Keratinocyte (primary cell): Measurements from ENCODE around the gene DSCAML1. TPM values are rescaled to one million over a fixed set of nuclear protein-coding genes. Genes with fewer than 3 reads are reported as not detected.

Experiments used
- DNase-seq: peaks from one replicate; pipeline ENCODE4 v3.0.0-alpha.2; 2011; ENCODE audit warnings: low read depth, missing footprints, low spot score
- FAIRE-seq: peaks from 2 replicates; lab custom pipeline; 2011; peaks lifted over from hg19 to GRCh38; lab: Jason Lieb, UNC
- H2AFZ ChIP-seq: 2 replicates; pipeline ENCODE4 v1.6.0; 2012; ENCODE audit warnings: low read length, control low read depth, inconsistent platforms; ENCODE audit not compliant: control insufficient read depth
- H3K27ac ChIP-seq: 2 replicates; pipeline ENCODE4 v1.5.1; 2011; ENCODE audit warnings: low read length; ENCODE audit not compliant: control insufficient read depth, insufficient read depth
- H3K27me3 ChIP-seq: 3 replicates; pipeline ENCODE4 v1.6.0; 2011; ENCODE audit warnings: low read length; ENCODE audit not compliant: control insufficient read depth, insufficient read depth; ENCODE audit errors: extremely low read depth
- H3K36me3 ChIP-seq, 2 experiments: 2 replicates in 1 of 2; 3 replicates in 1 of 2; pipeline ENCODE4 v1.5.1; 2011; ENCODE audit warnings: low read length in 2 of 2, mild to moderate bottlenecking in 1 of 2; ENCODE audit not compliant: control insufficient read depth in 2 of 2, insufficient read depth in 2 of 2; ENCODE audit errors: extremely low read depth in 1 of 2
- H3K4me1 ChIP-seq: 3 replicates; pipeline ENCODE4 v1.5.1; 2011; ENCODE audit warnings: low read length; ENCODE audit not compliant: control insufficient read depth, insufficient read depth; ENCODE audit errors: extremely low read depth
- H3K4me2 ChIP-seq: 3 replicates; pipeline ENCODE4 v1.6.0; 2011; ENCODE audit warnings: low read depth, low read length; ENCODE audit not compliant: control insufficient read depth, insufficient read depth; ENCODE audit errors: extremely low read depth
- H3K4me3 ChIP-seq, 3 experiments: fragments of 200-600 bp in 1 of 3; sonication (generic) in 1 of 3; 2 replicates in 2 of 3; 3 replicates in 1 of 3; pipeline ENCODE4 v1.5.1; 2011 to 2016; ENCODE audit warnings: low read length in 3 of 3, mild to moderate bottlenecking in 3 of 3, control low read depth in 2 of 3, inconsistent platforms in 1 of 3, low read depth in 1 of 3, mixed read lengths in 1 of 3, mixed run types in 1 of 3, moderate library complexity in 1 of 3; ENCODE audit not compliant: control insufficient read depth in 2 of 3, insufficient read depth in 2 of 3; ENCODE audit errors: extremely low read depth in 1 of 3
- H3K79me2 ChIP-seq: 2 replicates; pipeline ENCODE4 v1.6.0; 2012; ENCODE audit warnings: low read length; ENCODE audit not compliant: control insufficient read depth, insufficient read depth
- H3K9ac ChIP-seq: 3 replicates; pipeline ENCODE4 v1.6.0; 2011; ENCODE audit warnings: low read length; ENCODE audit not compliant: control insufficient read depth, insufficient read depth; ENCODE audit errors: extremely low read depth
- H3K9me1 ChIP-seq: 3 replicates; pipeline ENCODE4 v1.6.0; 2011; ENCODE audit warnings: low read length; ENCODE audit not compliant: control insufficient read depth, insufficient read depth; ENCODE audit errors: extremely low read depth
- H3K9me3 ChIP-seq: 2 replicates; pipeline ENCODE4 v1.5.1; 2012; ENCODE audit warnings: low read depth, low read length; ENCODE audit not compliant: control insufficient read depth
- H4K20me1 ChIP-seq: 3 replicates; pipeline ENCODE4 v1.6.0; 2011; ENCODE audit warnings: low read length; ENCODE audit not compliant: control insufficient read depth, insufficient read depth; ENCODE audit errors: extremely low read depth
- CTCF ChIP-seq, 3 experiments: IDR thresholded peaks in 1 of 3; conservative IDR thresholded peaks in 1 of 3; optimal IDR thresholded peaks in 1 of 3; 2 replicates in 2 of 3; 3 replicates in 1 of 3; pipeline versions ENCODE3 to v1.5.1; 2011; ENCODE audit warnings: low read length in 3 of 3, mild to moderate bottlenecking in 3 of 3, moderate library complexity in 2 of 3, control low read depth in 1 of 3, inconsistent platforms in 1 of 3; ENCODE audit not compliant: insufficient read depth in 2 of 3; ENCODE audit errors: extremely low read depth in 1 of 3
- EZH2 ChIP-seq: IDR thresholded peaks from one replicate; pipeline ENCODE4 v1.6.1; 2012; ENCODE audit warnings: inconsistent platforms, mild to moderate bottlenecking, low read length, moderate library complexity
- dilution Hi-C: fragments of 300-500 bp; cut with MboI; formaldehyde crosslinking; loops from one replicate; pipeline ENCODE4 v1.7.0; 2020; ENCODE audit warnings: low sequenced_read_pairs; ENCODE audit not compliant: extremely low pct_ligation_motif_present
- polyA plus RNA-seq, 5 experiments: library from polyadenylated mRNA; depleted of rRNA in 3 of 5; stranded (reverse) in 3 of 5; stranded (forward) in 1 of 5; unstranded in 1 of 5; fragments of >200 nt; gene quantifications; 1 replicate in 1 of 5; 2 replicates in 3 of 5; 3 replicates in 1 of 5; pipeline versions ENCODE4 v1.2.1 to v1.2.3, GENCODE V29; 2011 to 2012; ENCODE audit warnings: missing spikeins in 2 of 5, low read depth in 1 of 5, low replicate concordance in 1 of 5

DSCAML1 gene
- polyA plus RNA-seq, 1 donor (not counting 4 experiments of a cell fraction or from before 2014, with no cell fraction given), result not detected

GRCh38 chr11:117554601-117555333, 242.2 kb downstream of the DSCAML1 start:
- no peaks in the 10 kb centered on the region for H3K9me1 ChIP-seq
- no peak for FAIRE-seq
- H3K9ac ChIP-seq, result no peak overlapping the region
- no peak for TF ChIP-seq CTCF (optimal IDR thresholded peaks at IDR 0.05 in 1 of 3, IDR thresholded peaks at IDR 0.05 in 1 of 3, conservative IDR thresholded peaks at IDR 0.05 in 1 of 3; ENCODE audit: extremely low read depth in 1 of 3, insufficient read depth in 2 of 3, low read length in 3 of 3)
- TF ChIP-seq EZH2, result no peak
- dilution Hi-C loops, result no loop called here
- no peak overlapping the region for H2AFZ ChIP-seq
- H3K9me3 ChIP-seq, result no peaks in the 10 kb centered on the region
- H3K27ac ChIP-seq, result no peak overlapping the region
- no peaks in the 10 kb centered on the region for H4K20me1 ChIP-seq
- H3K4me3 ChIP-seq, result no peak overlapping the region
- H3K79me2 ChIP-seq, result no peaks in the 10 kb centered on the region
- no peak overlapping the region for H3K4me2 ChIP-seq
- H3K36me3 ChIP-seq, result no peaks in the 10 kb centered on the region
- H3K4me1 ChIP-seq, result no peaks in the 10 kb centered on the region
- DNase-seq, result no peak
- peaks cover 16% of the 10 kb centered on the region for H3K27me3 ChIP-seq

- DNase-seq (no peak), FAIRE-seq (no peak)
- no peak overlapping the region for H2AFZ ChIP-seq
- no peak overlapping the region for H3K27ac ChIP-seq
- peaks cover 15% of the 10 kb centered on the region for H3K27me3 ChIP-seq
- H4K20me1 ChIP-seq, result no peaks in the 10 kb centered on the region
- H3K4me1 ChIP-seq, result no peaks in the 10 kb centered on the region
- no peaks in the 10 kb centered on the region for H3K9me1 ChIP-seq
- H3K4me2 ChIP-seq, result no peak overlapping the region
- H3K9ac ChIP-seq, result no peak overlapping the region
- no peaks in the 10 kb centered on the region for H3K79me2 ChIP-seq
- dilution Hi-C loops, result no loop called here
- TF ChIP-seq CTCF (optimal IDR thresholded peaks at IDR 0.05 in 1 of 3, IDR thresholded peaks at IDR 0.05 in 1 of 3, conservative IDR thresholded peaks at IDR 0.05 in 1 of 3; ENCODE audit: extremely low read depth in 1 of 3, insufficient read depth in 2 of 3, low read length in 3 of 3) (no peak), EZH2 (no peak)
- no peak overlapping the region for H3K4me3 ChIP-seq
- H3K9me3 ChIP-seq, result no peaks in the 10 kb centered on the region
- H3K36me3 ChIP-seq, result no peaks in the 10 kb centered on the region
Observed at GRCh38 chr11:117552626-117553025, 244.4 kb downstream of the DSCAML1 start.
